Osteocyte (in vitro differentiated cells): ENCODE measurements around the gene CD83. TPM values are rescaled to one million over a fixed set of nuclear protein-coding genes. Genes with fewer than 3 reads are reported as not detected.

ENCODE experiments used
- DNase-seq: peaks from one replicate; pipeline ENCODE4 v3.0.0; 2021; ENCODE audit warnings: mixed read lengths; ENCODE audit not compliant: unreplicated experiment; ENCODE audit errors: extremely low spot score
- H3K27ac Mint-ChIP-seq: one replicate; pipeline ENCODE4 v1.8.0; 2021; ENCODE audit warnings: mild to moderate bottlenecking, mixed read lengths; ENCODE audit not compliant: unreplicated experiment
- H3K27me3 Mint-ChIP-seq: one replicate; pipeline ENCODE4 v1.8.0; 2021; ENCODE audit warnings: mixed read lengths; ENCODE audit not compliant: unreplicated experiment
- H3K36me3 Mint-ChIP-seq: one replicate; pipeline ENCODE4 v1.8.0; 2021; ENCODE audit warnings: mixed read lengths; ENCODE audit not compliant: unreplicated experiment
- H3K4me1 Mint-ChIP-seq: one replicate; pipeline ENCODE4 v1.8.0; 2021; ENCODE audit warnings: mixed read lengths; ENCODE audit not compliant: unreplicated experiment
- H3K4me3 Mint-ChIP-seq: one replicate; pipeline ENCODE4 v1.8.0; 2021; ENCODE audit warnings: mild to moderate bottlenecking, moderate library complexity, mixed read lengths; ENCODE audit not compliant: unreplicated experiment
- H3K9me3 Mint-ChIP-seq: one replicate; pipeline ENCODE4 v1.8.0; 2021; ENCODE audit warnings: mixed read lengths; ENCODE audit not compliant: unreplicated experiment
- long read RNA-seq: library from polyadenylated mRNA; unstranded; transcript quantifications from one replicate; pipeline ENCODE4 v2.0.0, GENCODE V29; 2021
- total RNA-seq: library from RNA; stranded (reverse); gene quantifications from 2 replicates; pipeline ENCODE4 v1.2.1, GENCODE V29; 2021
- TF ChIP-seq, protein P1 (sequence below): fragments of 200-600 bp; sonication (generic); IDR thresholded peaks from 2 replicates; pipeline ENCODE4 v1.5.0; 2021; ENCODE audit warnings: antibody characterized with exemption, mild to moderate bottlenecking, moderate library complexity

The CD83 gene, protein sequence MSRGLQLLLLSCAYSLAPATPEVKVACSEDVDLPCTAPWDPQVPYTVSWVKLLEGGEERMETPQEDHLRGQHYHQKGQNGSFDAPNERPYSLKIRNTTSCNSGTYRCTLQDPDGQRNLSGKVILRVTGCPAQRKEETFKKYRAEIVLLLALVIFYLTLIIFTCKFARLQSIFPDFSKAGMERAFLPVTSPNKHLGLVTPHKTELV
- total RNA-seq: 1.4 and 1.6 TPM in 2 replicates
- long read RNA-seq, transcript CD83-201 (5 exons, 2,471 nt): major isoform, 11 of 12 reads
- long read RNA-seq, partial matches to known transcripts: 0 of 12 reads
- long read RNA-seq, other reads (novel, unspliced or antisense): 1 of 12 reads

DNA sequence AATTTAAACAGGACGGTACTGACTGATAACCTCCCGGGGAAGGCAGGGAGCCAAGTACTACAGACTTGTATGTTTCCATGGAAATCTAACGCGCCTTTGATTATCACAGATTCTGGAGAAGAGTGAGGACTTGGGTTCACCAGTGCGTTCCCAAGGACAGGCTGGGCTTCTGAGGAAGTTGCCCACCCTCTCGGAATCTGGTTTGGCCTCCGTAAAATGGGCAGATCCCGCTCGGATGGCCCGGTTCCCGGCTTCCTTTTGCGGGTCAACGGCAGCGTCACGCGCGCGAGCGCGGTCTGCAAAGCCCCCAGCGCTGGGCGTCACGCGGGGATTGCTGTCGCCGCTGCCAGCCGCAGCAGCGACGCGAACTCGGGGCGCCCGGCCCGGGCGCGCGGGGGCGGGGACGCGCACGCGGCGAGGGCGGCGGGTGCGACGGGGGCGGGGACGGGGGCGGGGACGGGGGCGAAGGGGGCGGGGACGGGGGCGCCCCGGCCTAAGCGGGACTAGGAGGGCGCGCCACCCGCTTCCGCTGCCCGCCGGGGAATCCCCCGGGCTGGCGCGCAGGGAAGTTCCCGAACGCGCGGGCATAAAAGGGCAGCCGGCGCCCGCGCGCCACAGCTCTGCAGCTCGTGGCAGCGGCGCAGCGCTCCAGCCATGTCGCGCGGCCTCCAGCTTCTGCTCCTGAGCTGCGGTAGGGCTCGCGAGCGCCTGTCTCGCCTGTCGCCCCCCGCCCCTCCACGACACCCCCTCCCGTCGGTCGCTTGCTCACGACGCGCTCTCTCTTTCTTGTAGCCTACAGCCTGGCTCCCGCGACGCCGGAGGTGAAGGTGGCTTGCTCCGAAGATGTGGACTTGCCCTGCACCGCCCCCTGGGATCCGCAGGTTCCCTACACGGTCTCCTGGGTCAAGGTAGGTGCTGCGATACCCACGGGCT is at the start of gene CD83:
Gene CD83, plus strand, starts transcription at position 615 of the 933 bp plus-strand sequence. Its CDS starts 40 bp downstream, at position 655.
- Mint-ChIP-seq H3K36me3 (no peaks in the 10 kb centered on the region), H3K4me3 (peak within 1 kb of the TSS; percentile 86), H3K27ac (no peak within 1 kb of the TSS), H3K4me1 (peaks cover 11% of the 10 kb centered on the region), H3K9me3 (no peaks in the 10 kb centered on the region), H3K27me3 (peaks cover 12% of the 10 kb centered on the region)
- TF ChIP-seq, protein P1, sequence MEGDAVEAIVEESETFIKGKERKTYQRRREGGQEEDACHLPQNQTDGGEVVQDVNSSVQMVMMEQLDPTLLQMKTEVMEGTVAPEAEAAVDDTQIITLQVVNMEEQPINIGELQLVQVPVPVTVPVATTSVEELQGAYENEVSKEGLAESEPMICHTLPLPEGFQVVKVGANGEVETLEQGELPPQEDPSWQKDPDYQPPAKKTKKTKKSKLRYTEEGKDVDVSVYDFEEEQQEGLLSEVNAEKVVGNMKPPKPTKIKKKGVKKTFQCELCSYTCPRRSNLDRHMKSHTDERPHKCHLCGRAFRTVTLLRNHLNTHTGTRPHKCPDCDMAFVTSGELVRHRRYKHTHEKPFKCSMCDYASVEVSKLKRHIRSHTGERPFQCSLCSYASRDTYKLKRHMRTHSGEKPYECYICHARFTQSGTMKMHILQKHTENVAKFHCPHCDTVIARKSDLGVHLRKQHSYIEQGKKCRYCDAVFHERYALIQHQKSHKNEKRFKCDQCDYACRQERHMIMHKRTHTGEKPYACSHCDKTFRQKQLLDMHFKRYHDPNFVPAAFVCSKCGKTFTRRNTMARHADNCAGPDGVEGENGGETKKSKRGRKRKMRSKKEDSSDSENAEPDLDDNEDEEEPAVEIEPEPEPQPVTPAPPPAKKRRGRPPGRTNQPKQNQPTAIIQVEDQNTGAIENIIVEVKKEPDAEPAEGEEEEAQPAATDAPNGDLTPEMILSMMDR: peak; percentile 23
- no peak for DNase-seq

DNA sequence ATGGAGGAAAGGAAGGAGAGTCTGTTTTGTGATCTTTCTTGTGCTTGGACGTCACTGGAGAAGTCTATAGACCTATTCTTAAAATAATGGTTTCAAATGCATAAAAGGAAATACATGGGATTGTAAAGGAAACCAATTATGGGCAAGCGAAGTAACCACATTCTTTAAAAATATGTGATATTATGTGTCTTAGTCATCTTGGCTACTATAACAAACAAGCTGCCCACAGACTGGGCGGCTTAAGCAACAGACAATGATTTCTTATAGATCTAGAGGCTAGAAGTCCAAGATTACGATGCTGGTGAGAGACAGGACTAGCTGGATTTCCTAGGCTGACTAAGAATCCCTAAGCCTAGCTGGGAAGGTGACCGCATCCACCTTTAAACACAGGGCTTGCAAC is 49.4 kb upstream of the CD83 start:
- TF ChIP-seq, protein P1: no peak
- no peak for DNase-seq
- H3K9me3 Mint-ChIP-seq: no peaks in the 10 kb centered on the region
- no peaks in the 10 kb centered on the region for H3K27me3 Mint-ChIP-seq
- H3K4me1 Mint-ChIP-seq: peaks cover 14% of the 10 kb centered on the region
- H3K4me3 Mint-ChIP-seq: no peak overlapping the region
- H3K36me3 Mint-ChIP-seq: no peaks in the 10 kb centered on the region
- peak overlapping the region; percentile 43 for H3K27ac Mint-ChIP-seq

DNA sequence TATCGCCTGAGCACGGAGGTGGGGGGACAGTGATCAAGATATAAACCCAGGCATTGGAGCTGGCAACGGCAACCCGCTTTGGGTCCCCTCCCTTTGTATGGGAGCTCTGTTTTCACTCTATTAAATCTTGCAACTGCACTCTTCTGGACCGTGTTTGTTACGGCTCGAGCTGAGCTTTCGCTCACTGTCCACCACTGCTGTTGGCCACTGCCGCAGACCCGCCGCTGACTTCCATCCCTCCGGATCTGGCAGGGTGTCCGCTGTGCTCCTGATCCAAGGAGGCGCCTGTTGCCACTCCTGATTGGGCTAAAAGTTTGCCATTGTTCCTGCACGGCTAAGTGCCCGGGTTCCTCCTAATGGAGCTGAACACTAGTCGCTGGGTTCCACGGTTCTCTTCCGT is 48.9 kb upstream of the CD83 start:
- H3K9me3 Mint-ChIP-seq: no peaks in the 10 kb centered on the region
- H3K4me1 Mint-ChIP-seq: peaks cover 14% of the 10 kb centered on the region
- no peak for DNase-seq
- H3K27ac Mint-ChIP-seq: no peak overlapping the region
- TF ChIP-seq, protein P1: no peak
- H3K27me3 Mint-ChIP-seq: no peaks in the 10 kb centered on the region
- no peak overlapping the region for H3K4me3 Mint-ChIP-seq
- no peaks in the 10 kb centered on the region for H3K36me3 Mint-ChIP-seq

DNA sequence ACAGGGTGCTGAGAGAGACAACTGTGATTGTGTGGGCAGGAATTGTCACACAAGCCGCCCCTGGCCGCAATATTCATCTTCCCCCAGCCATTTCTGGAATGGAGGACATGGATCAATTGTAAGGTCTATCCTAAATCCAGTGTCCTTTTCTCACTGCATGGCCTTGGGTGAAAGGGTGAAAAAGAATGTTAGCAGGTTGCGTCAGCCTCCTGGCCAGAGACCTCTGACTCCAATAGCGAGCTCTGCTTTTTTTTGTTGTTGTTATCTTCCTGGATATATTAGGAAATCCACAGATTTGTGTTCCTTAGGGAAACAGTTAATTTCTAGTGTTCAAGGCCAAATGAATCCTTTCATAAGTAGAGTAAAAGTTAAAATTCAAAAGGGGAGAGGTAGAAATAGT is 47.1 kb upstream of the CD83 start:
- DNase-seq: no peak

More for the DNA sequence above, 47.1 kb upstream of the CD83 start:
- H3K27me3 Mint-ChIP-seq: no peaks in the 10 kb centered on the region
- H3K9me3 Mint-ChIP-seq: no peaks in the 10 kb centered on the region
- H3K27ac Mint-ChIP-seq: no peak overlapping the region
- TF ChIP-seq, protein P1: no peak
- no peak overlapping the region for H3K4me3 Mint-ChIP-seq
- H3K4me1 Mint-ChIP-seq: peaks cover 23% of the 10 kb centered on the region
- no peaks in the 10 kb centered on the region for H3K36me3 Mint-ChIP-seq
